Measurements from ENCODE around the gene NLRP9. TPM values are rescaled to one million over a fixed set of nuclear protein-coding genes. Genes with fewer than 3 reads are reported as not detected.
"Not testable (repeated sequence)": the region's sequence is repeated elsewhere in the genome, so short reads cannot be mapped to it uniquely, and the experiment has no call there.

The NLRP9 gene
- total RNA-seq, 1 donor from 2014 or later, result not detected

DNA sequence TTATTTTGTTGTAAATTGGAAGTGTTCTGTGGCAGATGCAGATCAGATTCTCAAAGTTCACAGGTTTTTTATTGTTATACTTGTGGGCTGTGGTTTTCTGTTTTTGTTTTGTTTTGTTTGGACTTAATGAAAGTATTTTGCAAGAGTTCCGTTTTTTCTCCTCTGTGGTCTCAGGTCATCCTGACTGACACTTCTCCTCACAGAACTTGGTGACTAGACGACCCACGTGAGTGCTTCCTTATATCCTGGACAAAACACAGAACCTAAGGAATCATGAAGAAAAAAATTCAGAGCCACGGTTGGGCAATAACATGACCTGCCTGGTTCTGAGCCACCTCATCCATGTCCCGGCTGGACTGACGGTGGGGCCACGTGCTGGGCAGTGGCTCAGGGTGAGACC lies 28.3 kb upstream of the NLRP9 start:
- TF ChIP-seq POLR2A (IDR thresholded peaks at IDR 0.05), result no peak
- TF ChIP-seq POLR2AphosphoS5 (IDR thresholded peaks at IDR 0.05; ENCODE audit: insufficient read depth in 1 of 2, low read depth in 1 of 2), result no peak
- TF ChIP-seq, protein P1, sequence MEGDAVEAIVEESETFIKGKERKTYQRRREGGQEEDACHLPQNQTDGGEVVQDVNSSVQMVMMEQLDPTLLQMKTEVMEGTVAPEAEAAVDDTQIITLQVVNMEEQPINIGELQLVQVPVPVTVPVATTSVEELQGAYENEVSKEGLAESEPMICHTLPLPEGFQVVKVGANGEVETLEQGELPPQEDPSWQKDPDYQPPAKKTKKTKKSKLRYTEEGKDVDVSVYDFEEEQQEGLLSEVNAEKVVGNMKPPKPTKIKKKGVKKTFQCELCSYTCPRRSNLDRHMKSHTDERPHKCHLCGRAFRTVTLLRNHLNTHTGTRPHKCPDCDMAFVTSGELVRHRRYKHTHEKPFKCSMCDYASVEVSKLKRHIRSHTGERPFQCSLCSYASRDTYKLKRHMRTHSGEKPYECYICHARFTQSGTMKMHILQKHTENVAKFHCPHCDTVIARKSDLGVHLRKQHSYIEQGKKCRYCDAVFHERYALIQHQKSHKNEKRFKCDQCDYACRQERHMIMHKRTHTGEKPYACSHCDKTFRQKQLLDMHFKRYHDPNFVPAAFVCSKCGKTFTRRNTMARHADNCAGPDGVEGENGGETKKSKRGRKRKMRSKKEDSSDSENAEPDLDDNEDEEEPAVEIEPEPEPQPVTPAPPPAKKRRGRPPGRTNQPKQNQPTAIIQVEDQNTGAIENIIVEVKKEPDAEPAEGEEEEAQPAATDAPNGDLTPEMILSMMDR (IDR thresholded peaks at IDR 0.05), result no peak
- Histone ChIP-seq H3K36me3 (no peaks in the 10 kb centered on the region), H3K27ac (no peak overlapping the region), H3K9me3 (no peaks in the 10 kb centered on the region), H3K27me3 (no peaks in the 10 kb centered on the region), H3K4me3 (no peak overlapping the region), H3K4me1 (no peaks in the 10 kb centered on the region)
- no peak for DNase-seq (ENCODE audit: extremely low spot score in 2 of 2)
- intact Hi-C loops (cut with DNase I), result no loop called here

DNA sequence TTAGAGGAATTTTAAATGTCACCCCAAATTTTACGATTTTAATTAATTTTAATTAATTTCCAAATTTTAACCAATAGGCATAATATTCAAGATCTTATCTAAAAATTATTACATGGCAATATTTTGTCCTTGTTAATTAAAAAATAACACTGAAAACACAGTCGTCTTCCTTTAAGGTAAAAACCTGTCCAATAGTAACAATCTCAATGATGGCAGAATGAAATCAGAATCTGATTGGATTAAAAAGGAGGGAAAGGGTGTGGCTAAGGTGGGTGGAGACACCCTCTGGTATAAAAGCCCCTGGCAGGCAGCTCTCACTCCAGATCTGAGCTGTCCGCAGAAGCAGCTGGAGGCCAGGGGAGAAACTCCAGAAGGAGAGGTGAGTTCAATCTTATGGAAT lies 20.6 kb upstream of the NLRP9 start, which contains the start of gene RFPL4A:
Gene RFPL4A, plus strand, starts transcription at position 301 of the 400 bp plus-strand sequence. CDS start 2,704 bp downstream, outside the sequence.
- DNase-seq (ENCODE audit: extremely low spot score in 2 of 2); intact Hi-C loops (cut with DNase I); H3K9me3 ChIP-seq; H3K27me3 ChIP-seq; H3K36me3 ChIP-seq; H3K27ac ChIP-seq; H3K4me3 ChIP-seq; H3K4me1 ChIP-seq: not testable (repeated sequence)

DNA sequence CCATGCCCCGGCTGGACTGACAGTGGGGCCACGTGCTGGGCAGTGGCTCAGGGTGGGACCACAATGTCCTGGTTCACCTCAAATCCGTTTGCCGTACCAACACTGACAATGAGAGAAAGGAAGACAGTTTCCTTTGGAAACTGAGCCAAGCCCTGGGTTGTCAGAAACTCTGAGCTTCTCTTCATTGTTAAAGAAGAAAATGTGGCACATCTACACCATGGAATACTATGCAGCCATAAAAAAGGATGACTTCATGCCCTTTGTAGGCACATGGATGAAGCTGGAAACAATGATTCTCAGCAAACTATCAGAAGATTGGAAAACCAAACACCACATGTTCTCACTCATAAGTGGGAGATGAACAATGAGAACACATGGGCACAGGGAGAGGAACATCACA lies 18.6 kb upstream of the NLRP9 start:
- H3K27ac ChIP-seq; H3K36me3 ChIP-seq; H3K27me3 ChIP-seq; H3K4me3 ChIP-seq; DNase-seq (ENCODE audit: extremely low spot score in 2 of 2); H3K4me1 ChIP-seq; intact Hi-C loops (cut with DNase I); H3K9me3 ChIP-seq: not testable (repeated sequence)

DNA sequence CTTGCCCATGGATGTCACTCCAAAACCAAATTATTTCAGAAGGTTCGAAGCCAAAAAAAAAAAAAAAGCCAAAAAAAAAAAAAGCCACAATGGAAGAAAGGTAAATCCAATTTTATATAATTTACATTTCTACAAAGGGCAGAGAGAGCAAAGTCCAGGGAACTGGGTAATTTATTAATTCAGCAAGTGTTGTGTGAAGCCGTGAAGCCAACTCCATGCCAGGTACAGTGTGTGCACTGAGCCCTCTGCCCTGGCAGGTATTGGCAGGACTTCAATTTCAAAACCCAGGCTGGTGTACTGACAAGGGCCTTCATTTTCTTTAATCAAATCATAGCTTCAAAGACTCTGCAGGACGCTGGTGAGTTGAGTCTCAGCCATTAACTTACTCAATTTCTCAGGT lies 15.2 kb upstream of the NLRP9 start:
- DNase-seq (ENCODE audit: extremely low spot score in 2 of 2), result no peak
- Histone ChIP-seq H3K4me3 (no peak overlapping the region), H3K36me3 (no peaks in the 10 kb centered on the region), H3K4me1 (no peaks in the 10 kb centered on the region), H3K27ac (no peak overlapping the region), H3K27me3 (no peaks in the 10 kb centered on the region), H3K9me3 (no peaks in the 10 kb centered on the region)
- no peak for TF ChIP-seq POLR2AphosphoS5 (IDR thresholded peaks at IDR 0.05; ENCODE audit: insufficient read depth in 1 of 2, low read depth in 1 of 2)
- TF ChIP-seq POLR2A (IDR thresholded peaks at IDR 0.05), result no peak
- TF ChIP-seq, protein P1 (IDR thresholded peaks at IDR 0.05), result no peak
- intact Hi-C loops (cut with DNase I), result no loop called here

DNA sequence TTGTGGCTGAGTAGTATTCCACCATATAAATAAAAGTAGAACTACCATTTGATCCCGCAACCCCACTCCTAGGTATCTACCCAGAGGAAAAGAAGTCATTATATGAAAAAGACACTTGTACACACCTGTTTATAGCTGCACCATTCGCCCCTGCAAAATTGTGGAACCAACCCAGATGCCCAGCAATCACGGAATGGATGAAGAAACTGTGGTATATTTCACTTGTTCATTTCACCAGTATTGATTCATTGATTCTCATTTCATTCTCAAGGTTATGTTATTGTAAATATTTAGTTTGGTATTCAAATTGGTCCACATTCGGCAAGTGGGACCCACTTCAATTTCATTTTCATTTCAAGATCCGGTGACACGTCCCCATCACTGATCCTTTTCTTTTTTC lies 12.5 kb upstream of the NLRP9 start:
- Histone ChIP-seq H3K4me3 (no peak overlapping the region), H3K4me1 (no peaks in the 10 kb centered on the region), H3K9me3 (no peaks in the 10 kb centered on the region), H3K36me3 (no peaks in the 10 kb centered on the region), H3K27me3 (no peaks in the 10 kb centered on the region), H3K27ac (no peak overlapping the region)
- no peak for TF ChIP-seq POLR2A (IDR thresholded peaks at IDR 0.05)
- TF ChIP-seq, protein P1 (IDR thresholded peaks at IDR 0.05), result no peak
- no peak for TF ChIP-seq POLR2AphosphoS5 (IDR thresholded peaks at IDR 0.05; ENCODE audit: insufficient read depth in 1 of 2, low read depth in 1 of 2)
- intact Hi-C loops (cut with DNase I), result no loop called here
- DNase-seq (ENCODE audit: extremely low spot score in 2 of 2), result no peak

DNA sequence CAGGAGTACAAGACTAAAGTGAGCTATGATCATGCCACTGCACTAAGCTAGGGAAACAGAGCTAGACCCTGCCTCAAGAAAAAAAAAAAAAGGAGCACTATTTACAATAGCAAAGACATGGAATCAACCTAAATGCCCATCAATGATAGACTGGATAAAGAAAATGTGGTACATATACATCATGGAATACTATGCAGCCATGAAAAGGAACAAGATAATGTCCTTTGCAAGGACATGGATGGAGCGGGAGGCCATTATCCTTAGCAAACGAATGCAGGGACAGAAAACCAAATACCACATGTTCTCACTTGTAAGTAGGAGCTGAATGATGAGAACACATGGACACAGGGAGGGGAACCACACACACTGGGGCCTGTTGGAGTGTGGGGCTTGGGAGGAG lies 7.8 kb downstream of the NLRP9 start:
- intact Hi-C loops (cut with DNase I); H3K27me3 ChIP-seq; H3K9me3 ChIP-seq; H3K4me3 ChIP-seq; H3K4me1 ChIP-seq; H3K27ac ChIP-seq; H3K36me3 ChIP-seq; DNase-seq (ENCODE audit: extremely low spot score in 2 of 2): not testable (repeated sequence)

DNA sequence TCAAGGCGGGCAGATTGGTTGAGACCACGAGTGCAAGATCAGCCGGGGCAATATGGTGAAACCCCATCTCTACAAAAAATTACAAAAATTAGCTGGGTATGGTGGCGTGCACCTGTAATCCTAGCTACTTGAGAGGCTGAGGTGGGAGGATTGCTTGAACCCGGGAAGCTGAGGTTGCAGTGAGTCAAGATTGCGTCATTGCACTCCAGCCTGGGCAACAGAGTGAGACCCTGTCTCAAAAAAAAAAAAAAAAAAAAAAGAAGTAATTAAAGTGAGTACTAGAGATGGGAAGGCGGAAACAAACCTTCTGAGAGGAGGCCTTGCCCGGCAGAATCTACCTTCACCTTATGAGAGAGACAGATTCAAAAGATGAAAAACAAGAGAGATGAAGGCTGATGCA lies 14.7 kb downstream of the NLRP9 start:
- H3K27me3 ChIP-seq, result no peaks in the 10 kb centered on the region
- no peak overlapping the region for H3K4me3 ChIP-seq
- no peak overlapping the region for H3K27ac ChIP-seq
- intact Hi-C loops (cut with DNase I), result no loop called here
- no peaks in the 10 kb centered on the region for H3K4me1 ChIP-seq
- no peaks in the 10 kb centered on the region for H3K36me3 ChIP-seq
- no peaks in the 10 kb centered on the region for H3K9me3 ChIP-seq
- no peak for DNase-seq (ENCODE audit: extremely low spot score in 2 of 2)
- TF ChIP-seq POLR2A (IDR thresholded peaks at IDR 0.05), result no peak
- TF ChIP-seq, protein P1 (IDR thresholded peaks at IDR 0.05), result no peak
- TF ChIP-seq POLR2AphosphoS5 (IDR thresholded peaks at IDR 0.05; ENCODE audit: insufficient read depth in 1 of 2, low read depth in 1 of 2), result no peak
